KMS-11 (cell line): Measurements from ENCODE around the gene TIMP3.

Experiments used
- H2AFZ ChIP-seq: fragments of 200-600 bp; sonication (generic); 2 replicates; pipeline ENCODE4 v1.6.1; 2016; ENCODE audit warnings: antibody characterized with exemption, mixed run types, low read depth
- H3K27ac ChIP-seq: fragments of 200-600 bp; sonication (generic); 2 replicates; pipeline ENCODE4 v1.6.1; 2016; ENCODE audit warnings: mild to moderate bottlenecking, mixed run types
- H3K27me3 ChIP-seq: fragments of 200-600 bp; sonication (generic); 2 replicates; pipeline ENCODE4 v1.6.1; 2017; ENCODE audit warnings: mild to moderate bottlenecking, low read depth, mixed run types, moderate library complexity; ENCODE audit not compliant: insufficient read depth
- H3K36me3 ChIP-seq: fragments of 200-600 bp; sonication (generic); 2 replicates; pipeline ENCODE4 v1.6.1; 2017; ENCODE audit warnings: mild to moderate bottlenecking, mixed run types; ENCODE audit not compliant: insufficient read depth
- H3K4me1 ChIP-seq: fragments of 200-600 bp; sonication (generic); 2 replicates; pipeline ENCODE4 v1.6.1; 2016; ENCODE audit warnings: mild to moderate bottlenecking, low read depth, mixed run types; ENCODE audit not compliant: poor library complexity, severe bottlenecking
- H3K4me2 ChIP-seq: fragments of 200-600 bp; sonication (generic); 2 replicates; pipeline ENCODE4 v1.7.0; 2016; ENCODE audit warnings: mild to moderate bottlenecking, mixed run types
- H3K4me3 ChIP-seq: fragments of 200-600 bp; sonication (generic); IDR thresholded peaks from 2 replicates; pipeline ENCODE4 v1.6.1; 2017; ENCODE audit warnings: low read depth, low read length, mixed read lengths; ENCODE audit not compliant: insufficient read depth
- H3K79me2 ChIP-seq: fragments of 200-600 bp; sonication (generic); 2 replicates; pipeline ENCODE4 v1.6.1; 2016; ENCODE audit warnings: low read depth, mixed run types; ENCODE audit not compliant: insufficient read depth
- H3K9ac ChIP-seq: fragments of 200-600 bp; sonication (generic); 2 replicates; pipeline ENCODE4 v1.6.1; 2016; ENCODE audit warnings: mild to moderate bottlenecking, mixed run types
- H4K20me1 ChIP-seq: fragments of 200-600 bp; sonication (generic); 2 replicates; pipeline ENCODE4 v1.6.1; 2016; ENCODE audit warnings: mild to moderate bottlenecking, mixed run types; ENCODE audit not compliant: insufficient read depth
- CTCF ChIP-seq: fragments of 200-600 bp; sonication (generic); conservative IDR thresholded peaks from 2 replicates; pipeline ENCODE4 v1.6.1; 2017; ENCODE audit warnings: low read depth, mild to moderate bottlenecking, antibody characterized with exemption, low read length, moderate library complexity, mixed read lengths

Gene TIMP3

GRCh38 chr22:32794449-32795213 lies 6.9 kb upstream of the TIMP3 start:
- H3K36me3 ChIP-seq: no peaks in the 10 kb centered on the region
- no peaks in the 10 kb centered on the region for H3K27me3 ChIP-seq
- H3K4me2 ChIP-seq: no peak overlapping the region
- H4K20me1 ChIP-seq: no peaks in the 10 kb centered on the region
- no peak overlapping the region for H2AFZ ChIP-seq
- H3K9ac ChIP-seq: no peak overlapping the region
- no peak overlapping the region for H3K4me3 ChIP-seq
- H3K27ac ChIP-seq: no peak overlapping the region
- no peaks in the 10 kb centered on the region for H3K79me2 ChIP-seq
- no peak for TF ChIP-seq CTCF
- H3K4me1 ChIP-seq: no peaks in the 10 kb centered on the region

DNA sequence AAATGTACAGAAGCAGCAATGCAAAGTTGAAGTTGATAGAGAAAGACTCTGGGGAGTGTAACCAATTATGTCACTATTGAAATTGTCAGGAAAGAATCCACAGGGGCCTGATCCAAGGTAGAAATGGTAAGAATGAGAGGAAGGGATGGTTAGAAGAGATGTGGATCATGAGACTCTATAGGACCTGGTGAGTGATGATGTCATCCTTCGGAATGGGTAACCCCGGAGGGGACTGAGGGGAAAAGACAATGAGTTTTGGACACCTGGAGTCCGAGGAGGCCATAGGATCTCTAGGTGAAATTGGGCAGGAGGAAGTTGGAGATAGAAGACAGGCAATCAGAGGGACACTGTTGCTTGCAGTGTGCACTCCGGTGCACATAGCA lies 6.3 kb upstream of the TIMP3 start:
- no peaks in the 10 kb centered on the region for H3K79me2 ChIP-seq
- no peak for TF ChIP-seq CTCF
- H3K9ac ChIP-seq: no peak overlapping the region
- no peaks in the 10 kb centered on the region for H4K20me1 ChIP-seq
- no peaks in the 10 kb centered on the region for H3K27me3 ChIP-seq
- no peaks in the 10 kb centered on the region for H3K4me1 ChIP-seq
- H3K36me3 ChIP-seq: no peaks in the 10 kb centered on the region
- no peak overlapping the region for H3K27ac ChIP-seq
- H3K4me2 ChIP-seq: no peak overlapping the region
- H2AFZ ChIP-seq: no peak overlapping the region
- no peak overlapping the region for H3K4me3 ChIP-seq

GRCh38 chr22:32796865-32797573 lies 4.5 kb upstream of the TIMP3 start:
- Histone ChIP-seq H3K9ac (no peak overlapping the region), H3K79me2 (no peaks in the 10 kb centered on the region), H3K27me3 (no peaks in the 10 kb centered on the region), H3K4me1 (no peaks in the 10 kb centered on the region), H3K36me3 (no peaks in the 10 kb centered on the region), H3K4me3 (no peak overlapping the region), H4K20me1 (no peaks in the 10 kb centered on the region), H3K27ac (no peak overlapping the region), H2AFZ (peak overlapping the region; percentile 30; the same call in 1 of the 2 replicates), H3K4me2 (no peak overlapping the region)
- peak; percentile 85 for TF ChIP-seq CTCF

GRCh38 chr22:32799496-32799895 lies 2.0 kb upstream of the TIMP3 start:
- Histone ChIP-seq H2AFZ (no peak overlapping the region), H4K20me1 (no peaks in the 10 kb centered on the region), H3K27ac (no peak overlapping the region), H3K79me2 (no peaks in the 10 kb centered on the region), H3K4me3 (no peak overlapping the region), H3K4me1 (no peaks in the 10 kb centered on the region), H3K27me3 (no peaks in the 10 kb centered on the region), H3K36me3 (no peaks in the 10 kb centered on the region), H3K4me2 (no peak overlapping the region), H3K9ac (no peak overlapping the region)
- no peak for TF ChIP-seq CTCF
